HG03196 (cell line): ENCODE results near the gene FEV.
A peak's percentile ranks its signal among the peaks of the same experiment; 100 is the strongest.

ENCODE experiments used
- ATAC-seq: cut with Tn5 transposase; IDR thresholded peaks from one replicate; pipeline ENCODE4 v1.9.1; 2021; ENCODE audit not compliant: unreplicated experiment

Gene FEV

GRCh38 chr2:218985021-218985324 lies at the start of gene FEV:
TSS of gene FEV (minus strand) at chr2:218985184. CDS start at chr2:218985075, 109 bp downstream.
- ATAC-seq, result no peak

DNA sequence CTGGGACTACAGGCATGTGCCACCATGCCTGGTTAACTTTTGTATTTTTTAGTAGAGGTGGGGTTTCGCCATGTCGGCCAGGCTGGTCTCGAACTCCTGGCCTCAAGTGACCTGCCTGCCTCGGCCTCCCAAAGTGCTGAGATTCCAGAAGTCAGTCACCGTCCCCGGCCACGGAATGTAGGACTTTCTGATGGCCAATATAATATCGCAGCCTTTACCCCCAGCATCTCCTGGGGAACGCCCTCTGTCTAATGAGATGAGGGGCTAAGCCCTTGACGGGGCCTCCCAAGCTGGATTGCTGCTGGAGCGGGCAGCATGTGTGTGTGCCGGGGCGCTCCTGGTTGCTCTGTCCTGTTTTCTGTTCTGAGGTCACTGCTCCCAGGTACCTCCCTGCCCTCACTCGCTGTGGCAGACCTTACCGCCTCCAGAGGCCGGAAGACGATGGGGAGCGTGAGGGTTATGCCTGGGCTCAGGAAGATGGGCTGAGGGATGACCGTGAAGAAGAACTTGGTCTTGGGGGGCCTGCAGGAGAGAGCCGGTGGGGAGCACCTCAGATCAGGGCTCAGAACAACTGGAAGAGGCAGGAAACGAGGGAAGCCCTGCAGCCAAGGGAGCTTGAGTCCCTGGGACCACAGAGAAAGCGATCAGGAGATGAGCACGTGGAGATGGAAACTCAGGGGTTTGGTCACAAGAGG lies 47.2 kb upstream of the FEV start:
- no peak for ATAC-seq

DNA sequence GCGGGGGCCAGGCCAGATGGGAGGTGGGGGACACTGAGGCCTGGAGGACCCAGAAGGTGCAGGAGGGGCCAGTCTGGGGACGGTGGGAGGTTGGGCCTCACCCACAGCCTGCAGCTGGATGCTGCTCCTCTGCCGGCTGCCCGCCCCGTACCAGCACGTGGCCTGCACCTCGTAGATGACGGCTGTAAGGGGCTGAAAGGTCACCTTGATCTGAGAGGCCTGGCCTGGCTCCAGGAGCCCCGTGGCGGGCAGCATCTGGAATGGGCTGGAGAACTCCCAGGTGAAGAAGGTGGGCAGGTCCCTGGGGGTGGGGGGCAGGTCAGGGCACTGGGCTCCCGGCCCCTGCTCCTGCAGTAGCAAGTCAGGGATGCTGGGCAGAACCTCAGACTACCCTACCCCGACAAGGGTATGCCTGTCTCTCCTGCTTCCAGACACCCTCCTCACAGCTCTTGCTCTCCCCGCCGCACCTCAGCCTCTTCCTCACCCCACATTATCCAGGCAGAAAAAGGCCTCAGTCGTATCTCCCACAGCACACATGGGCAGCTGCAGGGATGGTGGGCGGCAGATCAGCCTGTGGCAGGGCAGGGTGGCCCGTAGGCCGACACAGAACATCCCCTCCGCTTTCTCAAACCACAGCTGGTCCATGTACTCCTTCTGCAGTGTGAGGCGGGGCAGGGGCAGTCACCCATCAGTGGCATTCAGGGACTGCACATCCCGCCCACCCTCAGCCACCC lies 46.2 kb upstream of the FEV start:
- ATAC-seq, result no peak

DNA sequence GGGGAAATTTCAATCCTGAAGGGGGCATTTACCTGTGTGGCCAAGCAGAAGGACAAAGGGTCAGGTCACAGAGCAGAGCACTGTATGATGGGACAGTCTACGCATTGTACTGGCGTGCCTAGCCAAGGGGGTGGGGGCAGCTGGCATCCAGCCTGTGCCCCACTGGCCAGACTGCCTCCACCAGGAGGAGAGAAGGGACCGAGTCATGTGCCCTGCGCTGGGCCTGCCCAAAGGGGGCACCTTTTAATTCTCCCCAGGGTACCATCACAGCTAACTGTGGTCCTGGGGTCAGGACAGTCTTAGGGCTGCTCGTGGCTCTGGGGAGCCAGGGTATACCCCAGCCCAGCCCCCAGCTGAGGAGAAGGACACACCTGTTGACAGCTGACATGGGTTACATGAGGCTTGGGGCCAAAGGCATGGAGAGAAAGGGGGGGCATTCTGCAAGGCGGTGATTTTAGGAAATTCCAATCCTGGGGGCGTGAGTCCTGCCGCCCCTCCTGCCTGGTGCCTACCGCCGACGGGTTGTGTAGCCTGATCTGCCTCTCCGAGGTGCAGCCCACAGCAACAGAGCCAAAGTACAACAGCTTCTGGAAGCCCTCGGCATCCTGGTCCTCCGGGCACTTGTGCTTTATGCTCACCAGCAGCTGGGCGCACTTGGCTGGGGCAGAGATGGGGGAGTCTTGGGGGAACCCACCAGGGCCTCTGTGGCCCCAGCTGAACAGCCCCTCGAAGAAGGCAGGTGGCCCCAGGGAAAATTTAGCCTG lies 45.4 kb upstream of the FEV start:
- ATAC-seq, result no peak

DNA sequence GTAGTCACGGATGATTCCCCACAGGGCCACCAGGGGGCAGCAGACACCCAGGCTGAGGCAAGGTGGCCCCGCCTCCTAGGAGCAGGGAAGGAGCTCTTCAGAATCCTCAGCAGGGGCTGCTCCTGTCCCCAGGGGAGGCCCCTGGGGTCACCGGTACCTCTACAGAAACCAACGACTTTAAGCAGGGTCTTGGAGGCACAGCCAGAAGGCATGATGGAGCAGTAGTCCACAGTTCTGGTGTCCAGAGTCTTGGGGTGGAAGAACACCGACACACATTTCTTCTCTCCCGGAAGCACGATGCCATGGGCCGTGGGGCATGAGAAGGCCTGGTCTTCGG lies 44.8 kb upstream of the FEV start:
- peak; percentile 57 for ATAC-seq

DNA sequence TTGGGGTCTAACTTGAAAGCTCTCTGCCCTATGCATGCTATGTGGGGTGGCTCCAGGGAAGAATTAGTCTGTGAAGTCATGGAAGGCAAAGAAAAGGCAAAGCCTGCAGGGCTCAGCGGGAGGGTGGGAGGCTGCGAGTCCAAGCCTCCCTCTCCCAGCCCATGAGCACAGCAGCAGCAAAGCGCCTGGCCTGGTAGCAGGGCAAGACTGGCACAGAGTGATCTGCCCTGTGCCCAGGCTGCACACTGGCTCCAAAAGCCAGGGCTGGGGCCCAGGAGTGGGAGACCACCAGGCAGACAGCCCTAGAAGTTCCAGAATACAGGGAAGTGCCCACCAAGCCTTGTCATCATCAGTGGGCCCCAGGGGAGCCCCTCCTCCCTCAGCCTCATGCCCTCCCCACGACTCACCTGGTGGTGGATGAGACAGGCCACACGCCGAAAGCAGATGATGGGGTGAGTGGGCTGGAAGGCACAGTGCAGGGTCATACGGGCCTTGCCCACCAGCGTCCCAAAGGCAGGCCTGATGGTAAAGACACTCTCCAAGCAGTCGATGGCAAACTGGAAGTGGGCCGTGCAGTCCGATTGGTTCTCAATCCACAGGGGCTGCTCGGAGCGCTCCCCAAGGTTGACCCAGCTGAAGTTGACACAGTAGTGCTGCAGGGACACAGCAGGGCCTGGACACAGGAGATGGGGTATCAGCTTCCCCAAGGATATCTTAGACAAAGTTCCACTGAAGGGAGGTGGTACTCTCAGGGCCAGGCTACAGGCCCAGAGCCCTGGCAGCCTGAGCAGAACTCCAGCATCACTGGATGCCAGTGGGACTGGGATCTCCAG lies 44.2 kb upstream of the FEV start:
- no peak for ATAC-seq

- ATAC-seq, result no peak
These were observed 43.2 kb upstream of the FEV start for GRCh38 chr2:219028141-219028540.

DNA sequence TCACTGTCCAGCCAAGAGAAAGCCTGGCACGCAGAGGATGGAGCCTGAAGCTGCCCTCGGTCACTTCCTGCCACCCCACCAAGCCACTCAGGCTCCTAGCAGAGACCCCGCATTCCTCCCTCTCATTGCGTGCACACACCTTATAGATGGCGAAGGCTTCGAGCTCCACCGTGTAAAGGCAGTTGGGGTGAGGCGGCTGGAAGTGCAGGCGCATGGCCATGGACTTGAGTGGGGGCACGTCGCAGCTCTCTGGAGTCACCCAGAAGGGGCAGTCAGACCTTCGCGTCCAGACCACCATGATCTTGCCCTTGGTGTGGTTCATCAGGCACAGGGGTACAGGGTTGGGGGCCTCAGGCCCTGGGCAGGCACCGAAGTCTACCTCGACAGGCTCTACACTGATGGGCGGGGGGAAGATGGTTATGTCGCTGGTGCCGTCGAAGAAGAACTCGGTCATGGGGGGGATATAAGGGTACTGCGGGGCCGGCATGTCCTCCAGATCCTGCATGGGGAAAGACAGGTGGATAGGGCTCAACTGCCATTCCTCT lies 42.6 kb upstream of the FEV start:
- ATAC-seq, result no peak

GRCh38 chr2:219026946-219027345 lies 42.0 kb upstream of the FEV start:
- ATAC-seq, result no peak

DNA sequence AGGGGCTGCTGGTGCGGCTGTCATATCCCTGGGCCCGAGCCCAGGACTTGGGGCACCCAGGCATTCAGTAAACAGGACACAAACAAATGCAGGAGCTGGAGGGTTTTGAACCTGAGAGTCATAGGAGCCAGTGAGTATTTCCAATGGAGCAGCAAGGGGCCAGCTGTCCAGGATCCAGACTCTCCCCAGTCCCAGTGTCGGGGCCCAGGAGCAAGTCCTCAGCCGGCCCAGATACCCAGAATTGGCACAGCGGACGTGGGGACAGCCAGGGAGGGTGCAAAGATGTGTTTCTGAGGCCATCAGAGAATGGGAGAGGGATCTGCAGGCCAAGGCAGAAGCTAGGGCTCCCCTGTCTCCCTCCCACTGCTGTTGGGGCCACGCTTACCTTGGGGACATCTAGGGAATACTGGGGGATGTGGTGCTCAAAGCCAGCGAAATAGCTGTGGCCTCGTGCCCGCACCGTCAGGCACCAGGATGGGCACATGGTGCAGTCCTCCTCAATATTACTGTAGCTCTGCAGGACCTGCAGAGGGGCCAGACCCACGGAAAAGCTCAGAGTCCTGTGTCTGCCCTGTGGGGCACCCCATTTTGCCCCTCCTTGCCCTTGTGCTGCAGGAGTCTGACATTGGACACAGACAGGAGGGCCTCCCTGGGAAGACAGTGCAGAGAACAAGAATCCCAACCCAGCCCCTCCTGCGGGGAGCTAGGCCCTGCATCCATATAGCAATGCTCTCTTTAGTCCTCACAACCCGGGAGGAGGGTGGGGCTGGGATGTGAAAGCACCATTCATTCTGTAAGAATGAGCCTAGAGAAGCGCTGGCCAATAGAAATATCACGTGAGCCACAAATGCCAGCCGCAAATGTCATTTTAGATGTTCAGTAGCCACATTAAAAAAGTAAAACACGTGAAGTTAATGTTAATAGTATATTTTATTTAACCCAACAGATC lies 40.9 kb upstream of the FEV start:
- no peak for ATAC-seq

GRCh38 chr2:219024059-219024458 lies 39.1 kb upstream of the FEV start:
- no peak for ATAC-seq

DNA sequence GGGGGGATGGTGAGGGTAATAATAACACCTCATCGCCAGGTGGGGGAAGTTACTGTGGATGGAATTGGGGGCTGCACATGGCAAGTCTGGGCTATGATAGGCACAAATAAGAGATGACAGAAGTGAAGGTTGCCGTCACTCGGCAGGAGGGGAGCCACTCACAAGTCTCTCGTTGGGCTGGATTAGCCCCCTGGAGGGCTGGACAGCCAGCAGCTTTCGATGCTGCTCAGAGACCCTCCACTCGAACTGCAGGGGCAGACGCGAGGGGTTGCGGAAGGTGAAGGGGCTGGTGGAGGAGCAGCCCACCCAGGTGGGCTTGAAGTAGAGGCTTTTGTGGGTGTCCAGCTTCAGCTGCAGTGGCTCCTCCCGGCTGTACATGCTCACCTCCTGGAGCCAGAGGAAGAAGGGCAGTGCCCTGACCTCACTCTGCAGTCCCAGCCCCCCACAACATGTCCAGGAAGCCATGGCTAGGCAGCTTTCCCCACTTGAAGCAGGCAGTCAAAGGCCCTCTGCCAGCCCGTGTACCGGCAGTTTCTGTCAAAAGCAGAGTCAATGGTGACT lies 38.1 kb upstream of the FEV start:
- ATAC-seq, result no peak

GRCh38 chr2:219022616-219023015 lies 37.6 kb upstream of the FEV start:
- ATAC-seq, result no peak

GRCh38 chr2:219022041-219022440 lies 37.1 kb upstream of the FEV start:
- ATAC-seq, result no peak

DNA sequence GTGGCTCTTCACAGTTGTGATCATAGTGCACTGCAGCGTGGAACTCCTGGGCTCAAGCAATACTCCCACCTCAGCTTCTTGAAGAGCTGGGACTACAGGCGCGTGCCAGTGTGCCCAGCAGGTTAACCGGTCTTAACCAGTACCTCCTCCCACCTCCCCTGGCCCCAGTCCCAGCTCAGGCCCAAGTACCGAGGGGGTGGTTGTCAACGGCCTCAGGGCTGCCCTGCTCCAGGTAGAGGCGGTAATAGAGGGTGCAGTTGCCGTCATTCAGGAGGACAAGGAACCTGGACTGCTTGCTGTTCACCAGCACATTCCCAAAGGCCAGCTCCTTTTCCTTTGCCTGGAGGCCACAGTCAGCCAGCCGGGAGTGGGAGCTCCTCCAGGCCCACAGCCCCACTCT lies 36.6 kb upstream of the FEV start:
- ATAC-seq, result no peak

- no peak for ATAC-seq
These were observed 35.8 kb upstream of the FEV start for GRCh38 chr2:219020604-219021365.

GRCh38 chr2:219019436-219019835 lies 34.5 kb upstream of the FEV start:
- ATAC-seq, result no peak

- ATAC-seq, result no peak
These were observed 33.7 kb upstream of the FEV start for GRCh38 chr2:219018726-219019125.

GRCh38 chr2:219018286-219018685 lies 33.3 kb upstream of the FEV start:
- ATAC-seq, result no peak
